GM10248 (cell line): ENCODE data around the gene ABLIM2.

ENCODE experiments used
- CTCF ChIA-PET: fragments of 300-600 bp; sonication (Branson Sonifier 250); formaldehyde crosslinking; extraction: SDS; loops from one replicate; lab custom pipeline; 2021; ENCODE audit warnings: antibody characterized with exemption; lab: Yijun Ruan, JAX
- POLR2A ChIA-PET: fragments of 350-650 bp; sonication (Branson Sonifier 250); formaldehyde crosslinking; extraction: SDS; loops from one replicate; lab custom pipeline; 2020; ENCODE audit warnings: antibody characterized with exemption; lab: Yijun Ruan, JAX
- DNase-seq: peaks from one replicate; pipeline ENCODE4 v3.0.0; 2012; ENCODE audit errors: extremely low spot score
- TF ChIP-seq, protein P1 (sequence below): IDR thresholded peaks from 2 replicates; pipeline ENCODE4 v1.5.1; 2012; ENCODE audit warnings: mild to moderate bottlenecking, low read depth; ENCODE audit errors: extremely low read depth, missing control alignments, control extremely low read depth

Gene ABLIM2

DNA sequence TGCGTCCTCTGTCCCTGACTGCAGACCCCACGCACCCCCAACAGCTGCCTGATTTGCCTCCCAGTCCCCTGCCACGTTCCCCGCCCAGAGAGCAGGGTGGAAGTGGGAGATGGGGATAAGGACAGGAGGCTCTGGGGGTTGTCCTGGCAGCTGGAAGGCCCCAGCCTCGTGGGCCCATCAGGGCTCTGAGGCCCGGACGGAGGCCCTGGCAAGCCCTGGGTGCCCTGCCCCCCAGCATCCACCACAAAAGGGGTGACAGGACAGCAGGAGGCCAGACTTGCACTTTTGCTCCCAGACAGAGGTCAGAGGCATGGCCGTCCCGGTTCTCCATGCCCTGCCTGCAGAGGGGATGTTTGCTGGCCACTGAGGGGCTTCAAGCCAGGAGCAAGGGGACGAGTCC, 45.2 kb upstream of the ABLIM2 start:
- TF ChIP-seq, protein P1, sequence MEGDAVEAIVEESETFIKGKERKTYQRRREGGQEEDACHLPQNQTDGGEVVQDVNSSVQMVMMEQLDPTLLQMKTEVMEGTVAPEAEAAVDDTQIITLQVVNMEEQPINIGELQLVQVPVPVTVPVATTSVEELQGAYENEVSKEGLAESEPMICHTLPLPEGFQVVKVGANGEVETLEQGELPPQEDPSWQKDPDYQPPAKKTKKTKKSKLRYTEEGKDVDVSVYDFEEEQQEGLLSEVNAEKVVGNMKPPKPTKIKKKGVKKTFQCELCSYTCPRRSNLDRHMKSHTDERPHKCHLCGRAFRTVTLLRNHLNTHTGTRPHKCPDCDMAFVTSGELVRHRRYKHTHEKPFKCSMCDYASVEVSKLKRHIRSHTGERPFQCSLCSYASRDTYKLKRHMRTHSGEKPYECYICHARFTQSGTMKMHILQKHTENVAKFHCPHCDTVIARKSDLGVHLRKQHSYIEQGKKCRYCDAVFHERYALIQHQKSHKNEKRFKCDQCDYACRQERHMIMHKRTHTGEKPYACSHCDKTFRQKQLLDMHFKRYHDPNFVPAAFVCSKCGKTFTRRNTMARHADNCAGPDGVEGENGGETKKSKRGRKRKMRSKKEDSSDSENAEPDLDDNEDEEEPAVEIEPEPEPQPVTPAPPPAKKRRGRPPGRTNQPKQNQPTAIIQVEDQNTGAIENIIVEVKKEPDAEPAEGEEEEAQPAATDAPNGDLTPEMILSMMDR, result no peak
- ChIA-PET CTCF (interaction anchor here (1.7 kb wide), 1 partner anchor 17 kb away, joined by 4 read pairs; no protein-coding TSS in a partner anchor), POLR2A (no interaction called here)
- no peak for DNase-seq

DNA sequence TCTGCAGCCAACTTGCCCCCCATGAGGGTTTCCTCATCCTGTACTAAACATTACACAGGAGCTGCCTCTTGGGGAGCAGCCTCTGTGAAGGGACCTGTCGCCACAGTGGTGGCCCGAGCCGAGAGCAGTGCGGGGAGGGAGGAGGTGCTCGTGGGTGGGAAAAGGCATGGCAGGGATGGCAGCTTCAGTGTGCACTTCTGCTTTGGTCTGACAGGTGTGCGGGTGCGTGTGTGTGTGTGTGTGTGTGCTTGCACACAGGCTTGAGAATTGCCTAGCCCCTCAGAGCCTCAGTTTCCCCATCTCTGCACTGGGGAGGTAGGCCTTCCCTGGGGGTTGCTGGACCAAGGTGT, 44.4 kb upstream of the ABLIM2 start:
- POLR2A ChIA-PET, result no interaction called here
- TF ChIP-seq, protein P1, result no peak
- no peak for DNase-seq
- CTCF ChIA-PET, result interaction anchor here (1.7 to 2.5 kb wide), 2 partner anchors 18 to 26 kb away, joined by 4 to 13 read pairs; no protein-coding TSS in a partner anchor

DNA sequence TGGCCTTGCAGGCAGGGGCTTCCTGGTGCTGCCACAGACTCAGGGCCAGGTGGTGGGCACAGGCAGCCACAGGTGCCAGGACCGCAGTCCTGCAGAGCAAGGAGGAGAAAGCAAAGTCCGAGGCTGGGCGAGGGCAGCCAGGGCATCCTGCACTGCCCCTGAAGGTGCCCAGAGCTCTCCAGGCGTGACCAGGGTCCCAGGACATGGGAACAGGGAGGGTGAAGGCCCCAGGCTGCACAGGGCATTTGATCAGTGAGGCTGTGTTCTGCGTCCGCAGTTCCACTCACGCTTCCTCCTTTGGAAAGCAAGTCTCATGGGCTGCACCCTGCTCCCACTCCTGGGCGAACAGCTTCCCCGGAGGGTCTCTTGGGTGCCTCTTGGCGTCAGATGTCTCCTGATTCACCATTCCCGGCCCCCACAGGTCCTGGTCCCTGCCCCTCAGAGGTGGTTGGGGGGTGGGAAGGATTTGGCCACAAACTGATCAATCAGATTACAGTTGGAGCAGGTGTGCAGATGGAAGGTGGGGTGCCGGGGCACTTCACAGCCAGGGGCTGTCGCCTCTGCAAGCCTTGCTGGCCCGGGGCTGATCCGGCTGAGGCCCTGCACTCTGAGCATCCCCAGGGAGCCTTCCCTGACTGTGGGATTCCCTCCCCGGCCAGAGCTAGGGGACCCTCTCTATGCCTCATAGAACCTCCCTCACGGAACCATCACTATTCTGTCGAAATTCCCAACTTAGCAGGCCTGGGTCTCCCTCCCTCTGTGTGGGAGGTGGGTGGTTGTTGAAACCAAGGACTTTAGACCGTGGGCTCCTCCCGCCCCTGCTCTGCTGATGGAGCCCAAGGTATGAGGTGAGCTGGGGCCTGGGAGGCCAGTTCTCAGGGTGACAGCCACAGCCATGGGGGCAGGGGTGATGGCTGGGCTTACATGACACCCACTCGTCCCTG, 43.8 kb upstream of the ABLIM2 start:
- ChIA-PET CTCF (interaction anchor here (0.9 to 2.5 kb wide), 4 partner anchors 18 to 200 kb away, joined by 3 to 13 read pairs (median 4); no protein-coding TSS in a partner anchor), POLR2A (no interaction called here)
- no peak for DNase-seq

DNA sequence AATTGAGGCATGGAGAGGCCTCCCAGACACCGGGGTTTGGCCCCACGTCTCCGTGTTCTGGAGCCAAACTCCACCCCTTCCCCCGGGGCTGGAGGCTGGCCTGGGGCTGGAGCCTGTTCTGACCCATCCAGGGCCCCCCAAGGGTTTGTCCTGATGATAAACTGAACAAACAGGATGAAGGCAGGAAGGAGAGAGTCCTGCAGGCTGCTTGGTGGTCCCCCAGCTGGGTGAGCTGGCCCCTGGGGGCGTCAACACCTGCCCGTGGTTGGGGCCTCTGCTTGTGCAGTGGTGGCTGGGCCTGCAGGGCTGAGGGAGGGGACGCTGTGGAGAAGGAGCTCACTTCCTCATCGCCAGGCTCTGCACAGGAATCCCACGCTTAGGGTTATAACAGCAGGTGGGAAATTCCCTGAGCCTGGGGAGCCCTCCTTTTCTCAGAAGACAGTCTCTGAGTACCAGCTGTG, 42.7 kb upstream of the ABLIM2 start:
- peak; percentile 80 for DNase-seq
- ChIA-PET POLR2A (no interaction called here), CTCF (interaction anchor here (0.7 to 2.5 kb wide), 4 partner anchors 24 to 201 kb away, joined by 3 to 13 read pairs (median 4); no protein-coding TSS in a partner anchor)
- TF ChIP-seq, protein P1, result no peak

More for the DNA sequence above, 43.8 kb upstream of the ABLIM2 start:
- TF ChIP-seq, protein P1, result no peak

DNA sequence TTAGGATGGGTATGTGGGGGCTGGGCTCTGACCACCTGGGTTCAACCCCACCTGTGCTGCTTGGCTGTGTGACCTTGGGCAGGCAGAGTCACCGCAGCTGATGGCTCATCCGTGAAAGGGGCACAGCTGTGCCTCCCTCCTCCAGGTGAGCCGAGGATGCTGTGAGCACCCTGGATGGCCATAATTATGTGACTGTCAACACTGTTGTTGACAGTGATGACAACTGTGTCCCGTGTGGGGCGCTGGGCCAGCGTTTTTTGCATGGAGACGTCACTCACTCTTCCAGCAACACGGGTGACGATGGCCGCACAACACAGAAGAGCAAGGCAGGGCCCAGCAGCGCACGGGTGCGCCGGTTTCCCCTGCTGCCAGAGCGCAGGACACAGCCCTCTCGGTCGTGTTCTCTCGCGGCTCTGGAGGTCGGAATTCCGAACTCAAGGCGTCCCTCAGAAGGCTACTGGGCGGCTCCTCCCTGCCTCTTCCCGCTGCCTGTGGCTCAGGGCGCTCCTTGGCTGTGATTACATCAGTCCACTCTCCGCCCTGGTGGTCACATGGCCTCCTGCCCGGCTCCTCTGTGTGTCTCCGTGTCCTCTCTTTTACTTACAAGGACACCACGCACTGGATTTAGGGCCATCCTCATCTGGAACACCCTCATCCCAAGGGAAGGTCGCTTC, 41.8 kb upstream of the ABLIM2 start:
- POLR2A ChIA-PET, result no interaction called here
- CTCF ChIA-PET, result interaction anchor here (0.9 to 4.6 kb wide), 3 partner anchors 14 to 25 kb away, joined by 3 to 31 read pairs (median 6); no protein-coding TSS in a partner anchor
- TF ChIP-seq, protein P1, result no peak
- DNase-seq, result peak; percentile 55
